ENCODE measurements around the gene PHACTR4.
"Not testable (repeated sequence)": the region's sequence is repeated elsewhere in the genome, so short reads cannot be mapped to it uniquely, and the experiment has no call there.

Gene PHACTR4

GRCh38 chr1:28535180-28535579 is 165.6 kb downstream of the PHACTR4 start:
- no peak for DNase-seq (ENCODE audit: low read depth)
- TF ChIP-seq CTCF (conservative IDR thresholded peaks at IDR 0.05; ENCODE audit: control insufficient read depth, insufficient read depth, low read depth, low read length) = no peak
- no peak overlapping the region for H3K4me3 ChIP-seq (ENCODE audit: control insufficient read depth, low read depth, low read length)

- DNase-seq (ENCODE audit: low read depth) = no peak
- no peak for TF ChIP-seq CTCF (conservative IDR thresholded peaks at IDR 0.05; ENCODE audit: control insufficient read depth, insufficient read depth, low read depth, low read length)
Observed at GRCh38 chr1:28537457-28538199, 168.1 kb downstream of the PHACTR4 start.

GRCh38 chr1:28538286-28538685 is 168.7 kb downstream of the PHACTR4 start:
- TF ChIP-seq CTCF (conservative IDR thresholded peaks at IDR 0.05; ENCODE audit: control insufficient read depth, insufficient read depth, low read depth, low read length) = no peak
- no peak for DNase-seq (ENCODE audit: low read depth)
- no peak overlapping the region for H3K4me3 ChIP-seq (ENCODE audit: control insufficient read depth, low read depth, low read length)

More at GRCh38 chr1:28537457-28538199, 168.1 kb downstream of the PHACTR4 start:
- H3K4me3 ChIP-seq (ENCODE audit: control insufficient read depth, low read depth, low read length) = no peak overlapping the region

GRCh38 chr1:28540651-28541050 is 171.1 kb downstream of the PHACTR4 start:
- DNase-seq (ENCODE audit: low read depth) = no peak
- no peak overlapping the region for H3K4me3 ChIP-seq (ENCODE audit: control insufficient read depth, low read depth, low read length)
- TF ChIP-seq CTCF (conservative IDR thresholded peaks at IDR 0.05; ENCODE audit: control insufficient read depth, insufficient read depth, low read depth, low read length) = peak; percentile 13

GRCh38 chr1:28541414-28542015 is 172.0 kb downstream of the PHACTR4 start:
- DNase-seq (ENCODE audit: low read depth) = not testable (repeated sequence)

GRCh38 chr1:28545246-28545628 is 175.7 kb downstream of the PHACTR4 start:
- no peak for TF ChIP-seq CTCF (conservative IDR thresholded peaks at IDR 0.05; ENCODE audit: control insufficient read depth, insufficient read depth, low read depth, low read length)
- no peak overlapping the region for H3K4me3 ChIP-seq (ENCODE audit: control insufficient read depth, low read depth, low read length)
- no peak for DNase-seq (ENCODE audit: low read depth)

More at GRCh38 chr1:28541414-28542015, 172.0 kb downstream of the PHACTR4 start:
- not testable (repeated sequence) for H3K4me3 ChIP-seq (ENCODE audit: control insufficient read depth, low read depth, low read length)

GRCh38 chr1:28548318-28548717 is 178.8 kb downstream of the PHACTR4 start:
- DNase-seq (ENCODE audit: low read depth) = no peak
- no peak overlapping the region for H3K4me3 ChIP-seq (ENCODE audit: control insufficient read depth, low read depth, low read length)
- TF ChIP-seq CTCF (conservative IDR thresholded peaks at IDR 0.05; ENCODE audit: control insufficient read depth, insufficient read depth, low read depth, low read length) = no peak
